H1 (cell line): ENCODE data around the gene MARS2. TPM values are rescaled to one million over a fixed set of nuclear protein-coding genes. Genes with fewer than 3 reads are reported as not detected.
A peak's percentile ranks its signal among the peaks of the same experiment; 100 is the strongest.

Source experiments
- CTCF ChIA-PET: fragments of 300-600 bp; sonication (Branson Sonifier 250); formaldehyde crosslinking; loops from one replicate; lab custom pipeline; 2021; ENCODE audit not compliant: partially characterized antibody; lab: Charles Lee
- POLR2A ChIA-PET: fragments of 300-600 bp; sonication (Branson Sonifier 250); formaldehyde crosslinking; loops from one replicate; lab custom pipeline; 2021; ENCODE audit warnings: inconsistent platforms; ENCODE audit not compliant: partially characterized antibody; lab: Charles Lee
- DNase-seq, 2 experiments: peaks; one replicate each; pipeline versions ENCODE4 v3.0.0 to v3.0.0-alpha.2; 2010 to 2022; ENCODE audit warnings: low spot score in 2 of 2, low read depth in 1 of 2, mixed read lengths in 1 of 2
- FAIRE-seq: peaks from 2 replicates; lab custom pipeline; 2011; peaks lifted over from hg19 to GRCh38; lab: Jason Lieb, UNC
- H2AFZ ChIP-seq: 2 replicates; pipeline ENCODE4 v1.8.1; 2012; ENCODE audit warnings: low read length, inconsistent platforms
- H2AK5ac ChIP-seq: 2 replicates; pipeline ENCODE4 v1.6.1; 2013; ENCODE audit warnings: low read depth, low read length
- H2BK120ac ChIP-seq: replicated peaks from 2 replicates; pipeline ENCODE3; 2013; ENCODE audit warnings: low read depth, low read length, inconsistent platforms
- H2BK12ac ChIP-seq: 2 replicates; pipeline ENCODE4 v1.6.1; 2013; ENCODE audit warnings: low read depth, low read length
- H2BK15ac ChIP-seq: 2 replicates; pipeline ENCODE4 v1.6.1; 2013; ENCODE audit warnings: low read length
- H2BK20ac ChIP-seq: 2 replicates; pipeline ENCODE4 v1.6.1; 2013; ENCODE audit warnings: low read length
- H2BK5ac ChIP-seq: 2 replicates; pipeline ENCODE4 v1.6.1; 2013; ENCODE audit warnings: low read depth, low read length
- H3K14ac ChIP-seq: 2 replicates; pipeline ENCODE4 v1.6.1; 2013; ENCODE audit warnings: inconsistent platforms; ENCODE audit not compliant: insufficient read length
- H3K18ac ChIP-seq: 2 replicates; pipeline ENCODE4 v1.6.1; 2013; ENCODE audit warnings: low read length; ENCODE audit errors: extremely low read depth
- H3K23ac ChIP-seq: 2 replicates; pipeline ENCODE4 v1.6.1; 2013; ENCODE audit warnings: inconsistent platforms; ENCODE audit not compliant: insufficient read length
- H3K23me2 ChIP-seq: 2 replicates; pipeline ENCODE4 v1.6.1; 2013; ENCODE audit warnings: low read depth, low read length
- H3K27ac ChIP-seq: 2 replicates; pipeline ENCODE4 v1.6.1; 2011; ENCODE audit warnings: low read depth, low read length, inconsistent platforms
- H3K27me3 ChIP-seq, 4 experiments: replicated peaks in 1 of 4; 1 replicate in 1 of 4; 2 replicates in 3 of 4; pipeline versions ENCODE4 v1.6.1 to v1.8.1; 2011 to 2013; ENCODE audit warnings: low read length in 3 of 4, mild to moderate bottlenecking in 3 of 4, inconsistent platforms in 2 of 4, mixed read lengths in 2 of 4, moderate library complexity in 1 of 4; ENCODE audit not compliant: control insufficient read depth in 3 of 4, insufficient read depth in 3 of 4; ENCODE audit errors: extremely low read depth in 1 of 4
- H3K36me3 ChIP-seq, 4 experiments: 2 replicates each; pipeline versions ENCODE4 v1.6.1 to v1.8.1; 2011 to 2013; ENCODE audit warnings: mild to moderate bottlenecking in 4 of 4, low read length in 3 of 4, moderate library complexity in 2 of 4, control low read depth in 1 of 4, inconsistent platforms in 1 of 4; ENCODE audit not compliant: insufficient read depth in 4 of 4, control insufficient read depth in 2 of 4
- H3K4ac ChIP-seq: replicated peaks from 2 replicates; pipeline ENCODE3; 2013; ENCODE audit warnings: low read length, low read depth, mixed read lengths, inconsistent platforms; ENCODE audit not compliant: insufficient read length
- H3K4me1 ChIP-seq, 4 experiments: replicated peaks in 1 of 4; 1 replicate in 1 of 4; 2 replicates in 3 of 4; pipeline versions ENCODE4 v1.6.1 to v1.8.1; 2011 to 2013; ENCODE audit warnings: low read length in 3 of 4, inconsistent platforms in 2 of 4, mixed read lengths in 1 of 4; ENCODE audit not compliant: insufficient read depth in 4 of 4, control insufficient read depth in 3 of 4
- H3K4me2 ChIP-seq, 2 experiments: 2 replicates each; pipeline versions ENCODE4 v1.6.1 to v1.8.1; 2011 to 2013; ENCODE audit warnings: low read depth in 2 of 2, low read length in 2 of 2, control low read depth in 1 of 2, inconsistent platforms in 1 of 2, mild to moderate bottlenecking in 1 of 2; ENCODE audit not compliant: insufficient read depth in 1 of 2
- H3K4me3 ChIP-seq, 4 experiments: fragments of 200-600, 300-600 bp in 1 of 4; sonication (generic), shearing (Covaris generic), sonication (Bioruptor Twin) in 1 of 4; 2 replicates each; pipeline versions ENCODE4 v1.5.1 to v1.8.1; 2011 to 2016; ENCODE audit warnings: low read length in 4 of 4, low read depth in 3 of 4, control low read depth in 2 of 4, inconsistent platforms in 2 of 4, mild to moderate bottlenecking in 2 of 4, mixed read lengths in 1 of 4, moderate library complexity in 1 of 4; ENCODE audit not compliant: insufficient read depth in 2 of 4; ENCODE audit errors: extremely low read depth in 1 of 4
- H3K56ac ChIP-seq: replicated peaks from 2 replicates; pipeline ENCODE3; 2013; ENCODE audit warnings: low read depth, mild to moderate bottlenecking, mixed read lengths, low read length, inconsistent platforms; ENCODE audit not compliant: insufficient read length
- H3K79me1 ChIP-seq: 2 replicates; pipeline ENCODE4 v1.6.1; 2013; ENCODE audit warnings: low read depth, low read length, control low read depth
- H3K79me2 ChIP-seq, 2 experiments: 2 replicates each; pipeline versions ENCODE4 v1.6.1 to v1.8.1; 2012 to 2013; ENCODE audit warnings: low read length in 2 of 2, mild to moderate bottlenecking in 2 of 2, inconsistent platforms in 1 of 2; ENCODE audit not compliant: insufficient read depth in 2 of 2, control insufficient read depth in 1 of 2
- H3K9ac ChIP-seq, 4 experiments: replicated peaks in 1 of 4; 1 replicate in 1 of 4; 2 replicates in 3 of 4; pipeline versions ENCODE4 v1.6.1 to v1.8.1; 2011 to 2013; ENCODE audit warnings: low read depth in 3 of 4, low read length in 3 of 4, control low read depth in 2 of 4, mild to moderate bottlenecking in 2 of 4, moderate library complexity in 2 of 4, inconsistent platforms in 1 of 4; ENCODE audit errors: extremely low read depth in 1 of 4
- H3K9me3 ChIP-seq, 2 experiments: 2 replicates each; pipeline versions ENCODE4 v1.6.1 to v1.8.1; 2012 to 2013; ENCODE audit warnings: mild to moderate bottlenecking in 2 of 2, moderate library complexity in 2 of 2, control low read depth in 1 of 2, inconsistent platforms in 1 of 2, low read depth in 1 of 2, low read length in 1 of 2, mixed read lengths in 1 of 2; ENCODE audit not compliant: insufficient read depth in 2 of 2
- H4K20me1 ChIP-seq, 2 experiments: replicated peaks in 1 of 2; 2 replicates each; pipeline versions ENCODE3 to v1.8.1; 2011 to 2013; ENCODE audit warnings: inconsistent platforms in 2 of 2, low read length in 2 of 2, mild to moderate bottlenecking in 1 of 2; ENCODE audit not compliant: insufficient read depth in 2 of 2, control insufficient read depth in 1 of 2
- H4K5ac ChIP-seq: 2 replicates; pipeline ENCODE4 v1.6.1; 2013; ENCODE audit warnings: low read length, low read depth, mixed read lengths, inconsistent platforms; ENCODE audit not compliant: insufficient read length
- H4K8ac ChIP-seq: 2 replicates; pipeline ENCODE4 v1.8.0; 2013; ENCODE audit warnings: mild to moderate bottlenecking, moderate library complexity, low read length, inconsistent platforms; ENCODE audit not compliant: insufficient read depth; ENCODE audit errors: extremely low read depth
- H4K91ac ChIP-seq: replicated peaks from 2 replicates; pipeline ENCODE3; 2013; ENCODE audit warnings: low read length, mixed read lengths, inconsistent platforms; ENCODE audit not compliant: insufficient read length
- BRCA1 ChIP-seq: IDR thresholded peaks from 2 replicates; pipeline ENCODE4 v1.6.1; 2012; ENCODE audit warnings: low read depth, low read length, improper control_type of control experiment
- CHD2 ChIP-seq: IDR thresholded peaks from 2 replicates; pipeline ENCODE4 v1.6.1; 2012; ENCODE audit warnings: low read length, improper control_type of control experiment
- EGR1 ChIP-seq: IDR thresholded peaks from 2 replicates; pipeline ENCODE4 v1.6.1; 2011; ENCODE audit warnings: low read depth, low read length, borderline replicate concordance
- PHF8 ChIP-seq: fragments of 200-600 bp; sonication (generic); conservative IDR thresholded peaks from 2 replicates; pipeline ENCODE4 v1.7.1; 2012; ENCODE audit warnings: low read depth, mild to moderate bottlenecking, inconsistent platforms, low read length, moderate library complexity
- RFX5 ChIP-seq: IDR thresholded peaks from 2 replicates; pipeline ENCODE4 v1.6.1; 2011; ENCODE audit warnings: low read depth, low read length, improper control_type of control experiment, borderline replicate concordance
- SIX5 ChIP-seq: IDR thresholded peaks from 2 replicates; pipeline ENCODE4 v1.6.1; 2011; ENCODE audit warnings: mild to moderate bottlenecking, low read depth, low read length
- SRF ChIP-seq: IDR thresholded peaks from 2 replicates; pipeline ENCODE4 v1.6.1; 2011; ENCODE audit warnings: mild to moderate bottlenecking, low read depth, low read length, moderate library complexity
- WGBS, 2 experiments: shearing (Covaris generic) in 1 of 2; methylation state at CpG; one replicate each; pipeline versions ENCODE4 v1.1.6 to v1.1.7; 2013 to 2015; ENCODE audit warnings: low lambda C conversion rate in 2 of 2, mixed read lengths in 2 of 2, inconsistent platforms in 1 of 2, low coverage in 1 of 2, missing lambda C conversion rate in 1 of 2; ENCODE audit not compliant: insufficient replicate concordance in 2 of 2, insufficient coverage in 1 of 2, insufficient read length in 1 of 2; ENCODE audit errors: extremely low coverage in 1 of 2, missing lambda C conversion rate in 1 of 2; 5-methylcytosine and 5-hydroxymethylcytosine counted together
- long read RNA-seq, 2 experiments: library from RNA in 1 of 2; library from capped mRNA in 1 of 2; stranded (forward); transcript quantifications; one replicate each; pipeline ENCODE4 v2.0.0, GENCODE V29; 2021; ENCODE audit warnings: inconsistent platforms in 1 of 2
- polyA minus RNA-seq, 3 experiments: library from RNA; depleted of rRNA, polyadenylated mRNA; stranded (reverse); fragments of >200 nt; gene quantifications; 1 replicate in 2 of 3; 2 replicates in 1 of 3; pipeline ENCODE4 v1.2.3, GENCODE V29; 2011
- polyA plus RNA-seq, 7 experiments: library from polyadenylated mRNA; depleted of rRNA in 3 of 7; stranded (reverse) in 5 of 7; unstranded in 2 of 7; fragments of >200 nt in 5 of 7; fragments of 200-250 nt in 2 of 7; gene quantifications; 1 replicate in 5 of 7; 2 replicates in 1 of 7; 4 replicates in 1 of 7; pipeline versions ENCODE4 v1.2.1 to v1.2.3, GENCODE V29; 2011 to 2013; ENCODE audit warnings: missing spikeins in 2 of 7, mixed read lengths in 2 of 7
- total RNA-seq: library from RNA; stranded (reverse); fragmentation: NEBNext Ultra II Directional; extraction: Animal tissue kit (Norgen Biotek cat#: 25700); gene quantifications from 2 replicates; pipeline ENCODE4 v1.2.1, GENCODE V29; 2021

MARS2 gene
- total RNA-seq (26.8 and 27.2 TPM in 2 replicates), polyA plus RNA-seq (2011; rRNA removed) (15.7 and 18.9 TPM in 2 replicates), polyA minus RNA-seq (2011; rRNA and poly(A)+ RNA removed) (37.6 and 40.7 TPM in 2 replicates)
- 14.5 TPM for polyA plus RNA-seq (2011; cell fraction: cytosol; rRNA removed)
- polyA plus RNA-seq (2011; cell fraction: nucleus; rRNA removed), result 29.7 TPM
- 15.5 to 21.2 TPM (median 17.2 TPM) in 4 replicates for polyA plus RNA-seq (2012, experiment 1 of 2)
- polyA plus RNA-seq (2012, experiment 2 of 2), result 15.7 TPM
- 15.6 TPM for polyA plus RNA-seq (2013, experiment 1 of 2)
- polyA plus RNA-seq (2013, experiment 2 of 2), result 13.8 TPM
- polyA minus RNA-seq (2011; cell fraction: cytosol; rRNA and poly(A)+ RNA removed), result 18.6 TPM
- 49.0 TPM for polyA minus RNA-seq (2011; cell fraction: nucleus; rRNA and poly(A)+ RNA removed)
- long read RNA-seq, experiment 1, transcript MARS2-201 (1 exons, 3,019 nt), result major isoform, 29 of 29 reads
- long read RNA-seq, experiment 1, partial matches to known transcripts, result 0 of 29 reads
- long read RNA-seq, experiment 1, other reads (novel, unspliced or antisense), result 0 of 29 reads
- long read RNA-seq, experiment 2, transcript MARS2-201 (1 exons, 3,019 nt), result major isoform, 9 of 9 reads
- long read RNA-seq, experiment 2, partial matches to known transcripts, result 0 of 9 reads
- long read RNA-seq, experiment 2, other reads (novel, unspliced or antisense), result 0 of 9 reads

- Histone ChIP-seq H3K9me3 (no peaks in the 10 kb centered on the region), H3K14ac (peak within 1 kb of the TSS; percentile 89), H3K36me3 (peaks cover 0 to 11% (median 0%) of the 10 kb centered on the region in 4 experiments; a peak in 2 of 8 replicates), H3K9ac (peak within 1 kb of the TSS; percentile 67 to 92 (median 74)), H3K27me3 (no peaks in the 10 kb centered on the region; a peak in 1 of 7 replicates), H2BK12ac (no peak within 1 kb of the TSS), H3K79me2 (peaks cover 21 to 48% of the 10 kb centered on the region in 2 experiments), H3K4me2 (peak within 1 kb of the TSS; percentile 88 to 98), H3K4ac (peak within 1 kb of the TSS; percentile 25), H2AFZ (peak within 1 kb of the TSS; percentile 100), H3K23ac (no peak within 1 kb of the TSS), H3K27ac (0 out of 2 replicates have a peak within 1 kb of the TSS, but pooled peaks have one; percentile 12), H2BK15ac (no peak within 1 kb of the TSS), H3K56ac (peak within 1 kb of the TSS; percentile 80), H3K4me3 (peak within 1 kb of the TSS; percentile 85 to 92 (median 90)), H2AK5ac (no peak within 1 kb of the TSS), H3K79me1 (peaks cover 7% of the 10 kb centered on the region), H2BK5ac (peak within 1 kb of the TSS; percentile 75), H3K23me2 (peaks cover 22% of the 10 kb centered on the region), H2BK120ac (no peak within 1 kb of the TSS), H4K91ac (peak within 1 kb of the TSS; percentile 23), H4K20me1 (peaks cover 14 to 27% of the 10 kb centered on the region in 2 experiments), H2BK20ac (no peak within 1 kb of the TSS), H4K5ac (peak within 1 kb of the TSS; percentile 64), H3K4me1 (peaks cover 0 to 7% (median 5%) of the 10 kb centered on the region in 4 experiments; a peak in 4 of 7 replicates), H3K18ac (peak within 1 kb of the TSS; percentile 56; the same call in 1 of the 2 replicates), H4K8ac (peak within 1 kb of the TSS; percentile 72; the same call in 1 of the 2 replicates)
- DNase-seq (peak; percentile 85 to 91), FAIRE-seq (no peak)
- WGBS, 2 experiments, result 1% methylated on average over 82 of the region's 86 CpGs; no CpG with 5 or more reads in 1 of the 2 experiments
- ChIA-PET POLR2A (interaction anchor here (0.6 to 2.8 kb wide), 5 partner anchors 11 to 205 kb away, joined by 3 to 26 read pairs (median 5); partner anchors contain the start of genes HSPD1, HSPE1 and MOB4), CTCF (interaction anchor here (0.7 to 1.9 kb wide), 7 partner anchors 12 to 207 kb away, joined by 3 to 4 read pairs (median 3); no protein-coding TSS in a partner anchor)
- TF ChIP-seq SIX5, result no peak
- TF ChIP-seq PHF8, result peak; percentile 72; the same call in 1 of the 2 replicates
- no peak for TF ChIP-seq EGR1
- no peak for TF ChIP-seq RFX5
- TF ChIP-seq CHD2, result 0 out of 2 replicates have a peak, but pooled peaks have one; percentile 19
- no peak for TF ChIP-seq SRF
- no peak for TF ChIP-seq BRCA1
These were observed at the start of gene MARS2 for GRCh38 chr2:197705121-197705911. Gene MARS2 (plus strand): TSS chr2:197705369. CDS start chr2:197705406, 37 bp downstream.
